HL-60/S4 (cell line): Measurements from ENCODE around the gene SNAPIN.

Experiments used
- in situ Hi-C: fragments of 300-500 bp; cut with MboI; formaldehyde crosslinking; loops from 2 replicates; pipeline ENCODE4 v1.14.3; 2022; ENCODE audit warnings: low sequenced_read_pairs

Gene SNAPIN

GRCh38 chr1:153673511-153673910, 15.0 kb downstream of the SNAPIN start:
- in situ Hi-C loops = no loop called here

DNA sequence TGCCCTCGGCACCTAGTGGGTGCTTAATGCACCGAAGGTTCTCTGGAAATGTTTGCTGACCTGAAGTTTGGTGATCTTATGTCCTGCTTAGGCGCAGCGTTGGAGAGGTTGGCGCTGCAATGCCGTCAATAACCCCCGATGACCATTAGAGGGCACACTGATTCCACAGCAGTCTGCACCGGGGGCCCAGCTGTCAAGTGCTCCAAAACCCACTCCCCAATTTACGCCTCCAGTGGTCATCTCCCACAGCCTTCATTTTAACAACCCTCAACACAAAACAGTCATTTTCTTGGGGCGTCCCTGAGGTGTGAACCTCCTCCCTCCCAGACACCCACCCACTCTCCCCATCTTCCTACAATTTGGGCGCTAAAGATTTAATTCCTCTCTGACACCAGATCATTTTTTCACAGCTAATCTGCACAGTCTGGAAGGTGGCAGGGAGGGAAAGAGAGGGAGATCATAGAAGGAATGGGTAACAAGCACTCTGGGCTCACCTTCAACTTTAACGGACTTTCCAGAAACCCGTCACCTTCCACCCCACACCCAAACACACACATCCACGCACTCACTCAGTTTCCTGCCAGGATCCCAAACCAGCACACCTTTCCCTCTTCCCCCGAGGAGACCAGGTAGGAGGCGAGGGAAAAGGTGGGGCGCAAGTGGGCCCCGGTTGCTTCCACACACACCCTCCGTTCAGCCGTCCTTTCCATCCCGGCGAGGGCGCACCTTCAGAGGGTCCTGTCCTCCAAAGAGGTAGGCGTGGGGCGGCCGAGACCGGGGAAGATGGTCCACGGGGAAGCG, 19.4 kb downstream of the SNAPIN start:
- in situ Hi-C loops = loop anchor here (5.0 kb wide), 1 partner anchor 309 kb away; the partner anchor contains the start of gene RAB13

DNA sequence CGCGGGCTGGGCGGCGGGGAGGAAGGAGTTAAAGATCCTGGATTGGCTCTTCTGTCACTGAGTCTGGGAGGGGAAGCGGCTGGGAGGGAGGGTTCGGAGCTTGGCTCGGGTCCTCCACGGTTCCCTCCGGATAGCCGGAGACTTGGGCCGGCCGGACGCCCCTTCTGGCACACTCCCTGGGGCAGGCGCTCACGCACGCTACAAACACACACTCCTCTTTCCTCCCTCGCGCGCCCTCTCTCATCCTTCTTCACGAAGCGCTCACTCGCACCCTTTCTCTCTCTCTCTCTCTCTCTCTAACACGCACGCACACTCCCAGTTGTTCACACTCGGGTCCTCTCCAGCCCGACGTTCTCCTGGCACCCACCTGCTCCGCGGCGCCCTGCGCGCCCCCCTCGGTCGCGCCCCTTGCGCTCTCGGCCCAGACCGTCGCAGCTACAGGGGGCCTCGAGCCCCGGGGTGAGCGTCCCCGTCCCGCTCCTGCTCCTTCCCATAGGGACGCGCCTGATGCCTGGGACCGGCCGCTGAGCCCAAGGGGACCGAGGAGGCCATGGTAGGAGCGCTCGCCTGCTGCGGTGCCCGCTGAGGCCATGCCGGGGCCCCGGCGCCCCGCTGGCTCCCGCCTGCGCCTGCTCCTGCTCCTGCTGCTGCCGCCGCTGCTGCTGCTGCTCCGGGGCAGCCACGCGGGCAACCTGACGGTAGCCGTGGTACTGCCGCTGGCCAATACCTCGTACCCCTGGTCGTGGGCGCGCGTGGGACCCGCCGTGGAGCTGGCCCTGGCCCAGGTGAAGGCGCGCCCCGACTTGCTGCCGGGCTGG, 20.2 kb downstream of the SNAPIN start, which contains the start of gene NPR1:
Gene NPR1, plus strand, starts transcription at position 170 of the 818 bp plus-strand sequence. Its CDS starts 421 bp downstream, at position 591.
- in situ Hi-C loops = loop anchor here (5.0 kb wide), 1 partner anchor 309 kb away; the partner anchor contains the start of gene RAB13

GRCh38 chr1:153679337-153680119, 21.0 kb downstream of the SNAPIN start:
- in situ Hi-C loops = loop anchor here (5.0 kb wide), 1 partner anchor 308 kb away; the partner anchor contains the start of gene RAB13

- in situ Hi-C loops = no loop called here
These were observed 21.6 kb downstream of the SNAPIN start for GRCh38 chr1:153680120-153680403.

DNA sequence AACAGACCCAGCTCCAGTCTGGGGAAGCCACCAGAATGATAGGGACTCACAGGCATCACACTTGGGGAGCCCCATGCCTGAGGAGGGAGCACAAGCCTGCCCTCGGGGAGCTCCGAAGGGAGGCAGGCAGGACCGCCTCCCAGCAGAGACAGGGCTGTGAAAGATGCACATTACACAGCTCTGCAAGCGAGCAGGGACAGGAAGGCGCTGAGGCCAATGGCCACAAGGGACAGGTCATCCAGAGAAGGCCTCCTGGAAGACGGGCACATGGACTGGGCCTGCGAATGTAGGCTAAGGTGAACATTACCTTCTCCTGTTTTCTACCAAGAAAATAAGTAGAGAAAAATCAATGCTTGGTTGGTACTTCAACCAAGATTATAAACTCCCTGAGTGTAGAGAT, 24.2 kb downstream of the SNAPIN start:
- in situ Hi-C loops = no loop called here

GRCh38 chr1:153683854-153684253, 25.4 kb downstream of the SNAPIN start:
- in situ Hi-C loops = no loop called here

DNA sequence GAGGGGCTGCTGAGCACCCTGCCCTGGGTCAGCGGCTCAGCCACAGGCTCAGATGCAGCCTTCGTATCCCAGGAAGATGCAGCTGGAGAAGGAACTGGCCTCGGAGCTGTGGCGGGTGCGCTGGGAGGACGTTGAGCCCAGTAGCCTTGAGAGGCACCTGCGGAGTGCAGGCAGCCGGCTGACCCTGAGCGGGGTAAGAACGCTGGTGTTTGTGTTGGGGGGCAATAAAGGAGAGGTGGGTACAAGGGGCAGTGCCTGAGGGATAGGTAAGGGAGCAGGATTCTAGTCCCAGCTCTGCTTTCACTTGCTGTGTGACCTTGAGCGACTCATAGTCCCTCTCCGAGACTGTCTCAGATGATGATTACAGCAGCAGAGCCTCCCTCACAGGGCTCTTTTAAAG, 26.4 kb downstream of the SNAPIN start:
- in situ Hi-C loops = no loop called here

GRCh38 chr1:153685544-153686340, 27.2 kb downstream of the SNAPIN start:
- in situ Hi-C loops = no loop called here

- in situ Hi-C loops = no loop called here
These were observed 29.0 kb downstream of the SNAPIN start for GRCh38 chr1:153687346-153688125.

DNA sequence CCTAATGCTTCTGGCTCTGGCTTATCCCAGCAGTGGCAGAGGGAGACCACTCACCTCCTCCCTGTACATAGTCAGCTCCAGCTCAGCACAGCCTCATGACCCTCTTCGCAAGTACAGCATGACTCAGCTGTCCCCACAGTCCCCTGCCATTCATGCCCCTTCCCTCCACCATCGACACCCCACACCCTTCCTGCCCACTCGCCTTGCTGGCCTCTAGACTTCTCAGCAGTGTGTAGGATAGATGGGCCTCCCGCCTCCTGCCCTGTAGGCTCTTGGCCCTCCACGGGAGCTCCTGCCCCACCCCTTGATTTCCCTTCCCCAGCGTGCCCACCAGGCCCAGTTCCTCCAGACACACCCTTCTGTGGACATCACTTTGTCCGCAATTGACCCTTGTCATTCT, 29.8 kb downstream of the SNAPIN start:
- in situ Hi-C loops = no loop called here

DNA sequence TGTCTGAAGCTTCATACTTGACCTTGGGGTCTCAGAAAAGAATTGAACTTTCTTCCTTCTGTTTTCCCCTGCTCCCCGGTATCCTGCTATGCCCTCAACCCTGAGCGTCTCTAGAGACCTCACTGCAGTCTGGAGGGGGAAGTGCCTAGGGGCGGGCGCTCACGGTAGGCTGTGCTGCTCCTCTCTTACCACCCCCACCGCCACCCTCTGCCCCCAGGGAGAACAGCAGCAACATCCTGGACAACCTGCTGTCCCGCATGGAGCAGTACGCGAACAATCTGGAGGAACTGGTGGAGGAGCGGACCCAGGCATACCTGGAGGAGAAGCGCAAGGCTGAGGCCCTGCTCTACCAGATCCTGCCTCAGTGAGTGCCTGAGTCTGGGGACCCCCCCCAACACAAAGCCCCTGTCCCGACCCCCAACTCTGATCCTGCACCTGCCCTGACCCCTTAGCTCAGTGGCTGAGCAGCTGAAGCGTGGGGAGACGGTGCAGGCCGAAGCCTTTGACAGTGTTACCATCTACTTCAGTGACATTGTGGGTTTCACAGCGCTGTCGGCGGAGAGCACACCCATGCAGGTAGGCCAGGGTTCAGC, 30.3 kb downstream of the SNAPIN start:
- in situ Hi-C loops = no loop called here

- in situ Hi-C loops = no loop called here
These were observed 35.0 kb downstream of the SNAPIN start for GRCh38 chr1:153693466-153693865.

DNA sequence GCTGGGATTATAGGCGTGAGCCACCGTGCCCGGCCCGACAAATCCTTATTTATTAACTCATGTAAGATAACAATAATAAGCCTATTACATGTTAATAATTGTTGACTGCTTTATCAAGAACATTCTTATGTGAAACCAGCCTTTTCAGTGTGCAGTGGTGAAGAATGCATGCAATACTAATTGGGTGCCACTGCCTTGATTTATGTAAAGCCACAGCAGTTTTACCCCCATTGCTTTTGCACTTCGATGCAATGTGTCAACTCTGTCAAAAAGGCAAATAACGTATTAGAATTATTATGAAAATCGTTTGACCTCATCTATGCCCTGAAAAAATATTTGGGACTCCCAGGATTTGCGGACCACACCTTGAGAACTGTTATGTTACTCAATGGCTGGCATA, 38.2 kb downstream of the SNAPIN start:
- in situ Hi-C loops = no loop called here

DNA sequence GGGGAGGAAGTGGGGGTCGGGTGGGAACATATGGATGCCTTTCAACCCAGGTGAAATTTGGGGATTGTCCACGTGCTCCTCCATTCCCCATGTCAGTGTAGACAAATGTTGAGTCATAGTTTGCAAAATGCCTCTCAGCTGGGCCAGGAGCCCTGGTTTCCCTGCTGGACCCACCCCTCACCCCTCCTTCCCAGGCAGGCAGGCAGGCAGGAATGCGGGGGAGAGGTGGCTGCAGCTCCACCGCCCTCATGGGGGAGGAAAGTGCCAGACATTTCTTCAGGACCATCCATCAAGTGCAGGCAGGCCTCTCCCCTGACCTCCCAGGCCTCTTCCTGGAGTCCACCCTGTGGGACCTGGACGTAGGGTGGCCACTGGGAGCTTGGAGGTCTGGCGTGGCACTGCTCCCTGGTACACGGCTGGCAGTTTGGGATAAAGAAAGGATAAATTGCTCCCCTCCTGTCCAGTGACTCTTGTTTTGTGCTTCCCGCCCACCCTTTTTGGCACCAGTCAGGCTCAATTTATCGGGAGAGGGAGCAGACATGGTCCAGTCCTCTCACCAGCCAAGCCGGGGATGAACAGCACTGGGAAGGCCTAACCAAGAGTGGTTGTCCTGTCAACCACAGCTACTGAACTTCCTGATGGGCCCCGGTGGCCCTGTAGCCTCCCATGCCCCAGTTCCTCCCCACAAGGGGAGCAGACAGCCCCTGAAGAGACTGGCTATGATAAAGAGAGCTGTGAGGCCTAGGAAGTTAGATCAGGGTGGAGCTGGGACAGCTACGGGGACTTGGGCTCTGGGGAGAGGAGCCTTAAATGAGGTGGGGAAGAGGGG, 38.9 kb downstream of the SNAPIN start:
- in situ Hi-C loops = no loop called here

- in situ Hi-C loops = no loop called here
These were observed 39.8 kb downstream of the SNAPIN start for GRCh38 chr1:153698020-153698922.
